A673 (cell line): ENCODE results near the gene SLX4. TPM values are rescaled to one million over a fixed set of nuclear protein-coding genes. Genes with fewer than 3 reads are reported as not detected.

Experiments
- BruUV-seq: library from RNA; stranded (reverse); fragments of 400-500 nt; replicated peaks from 2 replicates; lab custom pipeline; 2021; lab: Mats Ljungman, UMichigan
- CTCF ChIA-PET: fragments of 300-600 bp; sonication (Branson Sonifier 250); formaldehyde crosslinking; loops from one replicate; lab custom pipeline; 2022; ENCODE audit warnings: antibody characterized with exemption; lab: Charles Lee
- POLR2A ChIA-PET: fragments of 300-600 bp; sonication (Branson Sonifier 250); formaldehyde crosslinking; loops from one replicate; lab custom pipeline; 2022; ENCODE audit warnings: antibody characterized with exemption; ENCODE audit not compliant: low non-redundant PET; lab: Charles Lee
- DNase-seq: peaks from one replicate; pipeline ENCODE4 v3.0.0-alpha.2; 2015; ENCODE audit warnings: low spot score
- H3K27ac ChIP-seq: fragments of 200-600 bp; sonication (generic); 2 replicates; pipeline ENCODE4 v1.5.1; 2016; ENCODE audit warnings: mixed run types, low read depth, mild to moderate bottlenecking, mixed read lengths, antibody characterized with exemption, low read length; ENCODE audit not compliant: poor library complexity, severe bottlenecking
- H3K27me3 ChIP-seq: fragments of 200-600 bp; sonication (generic); replicated peaks from 2 replicates; pipeline ENCODE4 v1.6.1; 2017; ENCODE audit warnings: mixed run types, low read depth, mild to moderate bottlenecking, mixed read lengths, antibody characterized with exemption, low read length; ENCODE audit not compliant: insufficient read depth, poor library complexity
- H3K36me3 ChIP-seq: fragments of 200-600 bp; sonication (generic); 2 replicates; pipeline ENCODE4 v1.6.1; 2016; ENCODE audit warnings: mixed run types, mild to moderate bottlenecking, mixed read lengths, antibody characterized with exemption, low read length; ENCODE audit not compliant: insufficient read depth, poor library complexity, severe bottlenecking
- H3K4me1 ChIP-seq: fragments of 200-600 bp; sonication (generic); 2 replicates; pipeline ENCODE4 v1.6.1; 2017; ENCODE audit warnings: mixed run types, mild to moderate bottlenecking, mixed read lengths, antibody characterized with exemption, low read length; ENCODE audit not compliant: insufficient read depth, poor library complexity, severe bottlenecking
- H3K4me3 ChIP-seq: fragments of 200-600 bp; sonication (generic); 2 replicates; pipeline ENCODE4 v1.5.1; 2016; ENCODE audit warnings: low read depth, mixed run types, mild to moderate bottlenecking, mixed read lengths, low read length; ENCODE audit not compliant: poor library complexity, severe bottlenecking
- H3K9me3 ChIP-seq: fragments of 200-600 bp; sonication (generic); 2 replicates; pipeline ENCODE4 v1.6.1; 2016; ENCODE audit warnings: mixed run types, low read depth, mild to moderate bottlenecking, mixed read lengths, antibody characterized with exemption, low read length; ENCODE audit not compliant: poor library complexity, severe bottlenecking
- EZH2 ChIP-seq: fragments of 200-600 bp; sonication (generic); IDR thresholded peaks from 2 replicates; pipeline ENCODE4 v1.6.1; 2017; ENCODE audit warnings: borderline replicate concordance, low read depth, mild to moderate bottlenecking, mixed read lengths, antibody characterized with exemption, low read length; ENCODE audit not compliant: poor library complexity, severe bottlenecking
- intact Hi-C: fragments of 100-400 bp; cut with micrococcal nuclease; formaldehyde crosslinking; loops from one replicate; pipeline ENCODE4 v1.10.0; 2022; ENCODE audit not compliant: unreplicated experiment
- total RNA-seq: library from RNA; stranded (reverse); gene quantifications from 2 replicates; pipeline ENCODE4 v1.2.3, GENCODE V29; 2021
- TF ChIP-seq, protein P1 (sequence below): fragments of 300-800, 200-600 bp; sonication (generic); conservative IDR thresholded peaks from 2 replicates; pipeline ENCODE4 v1.5.1; 2017; ENCODE audit warnings: low read depth, mild to moderate bottlenecking, antibody characterized with exemption, low read length, moderate library complexity, mixed read lengths

SLX4 gene
- total RNA-seq, 1 experiment from 2014 or later = 15.1 TPM

DNA sequence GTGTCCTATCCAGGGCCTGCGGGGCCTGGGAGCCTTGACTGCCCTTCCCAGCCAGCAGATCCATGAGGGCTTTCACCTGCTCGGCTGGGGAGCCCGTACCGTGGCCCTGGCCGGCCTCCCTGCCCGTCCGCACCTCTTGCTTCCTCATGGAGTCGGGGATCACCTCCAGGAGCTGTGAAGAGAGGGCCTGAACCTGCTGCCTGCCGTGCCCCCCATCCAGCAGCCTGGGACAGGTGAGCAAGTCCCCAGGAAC, 46.6 kb downstream of the SLX4 start:
- ChIA-PET CTCF (no interaction called here), POLR2A (no interaction called here)
- Histone ChIP-seq H3K36me3 (no peaks in the 10 kb centered on the region), H3K4me1 (no peaks in the 10 kb centered on the region), H3K27me3 (no peaks in the 10 kb centered on the region), H3K9me3 (no peaks in the 10 kb centered on the region), H3K4me3 (no peak overlapping the region), H3K27ac (no peak overlapping the region)
- intact Hi-C loops = no loop called here
- TF ChIP-seq, protein P1, sequence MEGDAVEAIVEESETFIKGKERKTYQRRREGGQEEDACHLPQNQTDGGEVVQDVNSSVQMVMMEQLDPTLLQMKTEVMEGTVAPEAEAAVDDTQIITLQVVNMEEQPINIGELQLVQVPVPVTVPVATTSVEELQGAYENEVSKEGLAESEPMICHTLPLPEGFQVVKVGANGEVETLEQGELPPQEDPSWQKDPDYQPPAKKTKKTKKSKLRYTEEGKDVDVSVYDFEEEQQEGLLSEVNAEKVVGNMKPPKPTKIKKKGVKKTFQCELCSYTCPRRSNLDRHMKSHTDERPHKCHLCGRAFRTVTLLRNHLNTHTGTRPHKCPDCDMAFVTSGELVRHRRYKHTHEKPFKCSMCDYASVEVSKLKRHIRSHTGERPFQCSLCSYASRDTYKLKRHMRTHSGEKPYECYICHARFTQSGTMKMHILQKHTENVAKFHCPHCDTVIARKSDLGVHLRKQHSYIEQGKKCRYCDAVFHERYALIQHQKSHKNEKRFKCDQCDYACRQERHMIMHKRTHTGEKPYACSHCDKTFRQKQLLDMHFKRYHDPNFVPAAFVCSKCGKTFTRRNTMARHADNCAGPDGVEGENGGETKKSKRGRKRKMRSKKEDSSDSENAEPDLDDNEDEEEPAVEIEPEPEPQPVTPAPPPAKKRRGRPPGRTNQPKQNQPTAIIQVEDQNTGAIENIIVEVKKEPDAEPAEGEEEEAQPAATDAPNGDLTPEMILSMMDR = no peak
- no peak for TF ChIP-seq EZH2
- BruUV-seq = no TSS peak
- DNase-seq = no peak

DNA sequence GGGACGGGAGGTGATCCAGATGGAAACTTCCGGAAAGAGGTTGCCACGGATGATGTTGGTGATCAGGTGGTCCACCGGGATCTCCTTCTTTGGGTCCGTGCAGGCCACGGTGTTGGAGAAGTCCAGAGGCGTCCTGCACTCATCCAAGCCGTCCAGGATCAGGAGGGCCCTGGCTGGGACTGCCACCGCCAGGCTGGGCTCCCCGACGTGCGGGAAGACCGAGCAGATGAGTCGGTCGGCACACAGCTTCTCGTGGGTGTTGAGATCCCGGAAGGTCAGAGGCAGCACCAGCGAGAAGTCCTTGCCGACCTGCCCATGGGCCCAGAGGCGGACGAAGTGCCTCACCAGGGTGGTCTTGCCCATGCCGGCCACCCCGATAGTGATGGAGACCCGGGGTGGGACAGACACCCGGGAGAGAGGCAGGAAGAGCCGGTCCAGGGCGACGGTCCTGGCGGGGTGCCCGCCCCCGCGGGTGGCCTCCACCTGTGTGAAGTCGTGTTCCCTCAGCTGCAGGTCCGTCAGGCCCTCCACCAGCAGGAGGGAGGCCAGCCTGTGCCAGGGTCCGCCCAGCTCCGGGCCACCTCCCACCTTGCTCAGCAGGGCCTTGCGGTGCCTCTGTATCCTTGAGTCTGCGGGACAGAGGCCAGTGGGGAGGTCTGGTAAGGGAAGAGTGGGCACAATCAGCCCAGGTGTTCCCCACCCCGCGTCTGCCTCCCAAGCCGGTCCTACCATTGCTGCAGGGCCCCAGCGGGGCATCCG, 47.1 kb downstream of the SLX4 start:
- no peaks in the 10 kb centered on the region for H3K36me3 ChIP-seq
- TF ChIP-seq EZH2 = no peak
- TF ChIP-seq, protein P1 = no peak
- no peaks in the 10 kb centered on the region for H3K27me3 ChIP-seq
- intact Hi-C loops = no loop called here
- H3K4me3 ChIP-seq = no peak overlapping the region
- no peak for DNase-seq
- BruUV-seq = no TSS peak
- ChIA-PET POLR2A (no interaction called here), CTCF (no interaction called here)
- no peaks in the 10 kb centered on the region for H3K9me3 ChIP-seq
- H3K4me1 ChIP-seq = no peaks in the 10 kb centered on the region
- H3K27ac ChIP-seq = no peak overlapping the region

- no peaks in the 10 kb centered on the region for H3K27me3 ChIP-seq
- ChIA-PET POLR2A (no interaction called here), CTCF (no interaction called here)
- H3K4me1 ChIP-seq = no peaks in the 10 kb centered on the region
- intact Hi-C loops = no loop called here
- TF ChIP-seq EZH2 = no peak
- TF ChIP-seq, protein P1 = no peak
- H3K4me3 ChIP-seq = no peak overlapping the region
- no peak overlapping the region for H3K27ac ChIP-seq
- no TSS peak for BruUV-seq
- no peaks in the 10 kb centered on the region for H3K9me3 ChIP-seq
- no peaks in the 10 kb centered on the region for H3K36me3 ChIP-seq
- no peak for DNase-seq
Observed at GRCh38 chr16:3562914-3563480, 48.4 kb downstream of the SLX4 start.
